Measurements from ENCODE around the gene ARHGEF5.
"Not testable (repeated sequence)": the region's sequence is repeated elsewhere in the genome, so short reads cannot be mapped to it uniquely, and the experiment has no call there.

Gene ARHGEF5

DNA sequence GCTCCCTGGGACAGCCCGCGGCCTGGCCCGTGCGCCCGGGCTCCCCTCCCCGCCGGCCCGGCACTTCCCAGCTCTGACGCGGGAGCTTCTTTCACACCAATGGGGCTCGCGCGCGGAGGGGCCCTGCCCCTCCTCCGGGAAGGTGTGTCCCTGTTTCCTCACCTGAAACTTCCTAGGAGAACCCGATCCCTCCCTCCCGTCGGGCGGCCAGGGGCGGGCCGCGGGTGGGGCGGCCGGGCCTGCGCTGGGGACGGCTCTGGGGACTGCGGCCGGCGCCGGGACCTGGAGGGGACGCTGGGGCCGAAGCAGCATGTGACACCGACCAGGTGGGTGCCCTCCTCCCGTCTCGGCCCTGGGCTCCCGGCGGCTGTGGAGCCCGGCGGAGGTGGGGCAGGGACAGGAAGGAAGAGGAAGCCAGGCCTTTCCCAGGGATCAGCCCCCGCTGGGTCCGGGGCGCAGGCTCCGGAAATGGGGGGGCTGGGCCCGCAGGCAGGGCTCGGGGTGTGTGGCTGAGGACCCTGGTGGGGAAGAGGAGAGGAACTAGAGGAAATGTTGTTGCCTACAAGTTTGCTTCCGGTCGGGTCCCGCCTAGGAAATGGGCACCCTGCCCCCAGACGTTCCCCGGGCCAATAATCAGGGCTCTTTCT lies at the start of gene ARHGEF5:
Gene ARHGEF5 (plus strand): TSS at position 227 of the 647 bp plus-strand sequence. CDS start 7,268 bp downstream, outside the sequence.
- DNase-seq (ENCODE audit: low read depth, low spot score) = not testable (repeated sequence)

DNA sequence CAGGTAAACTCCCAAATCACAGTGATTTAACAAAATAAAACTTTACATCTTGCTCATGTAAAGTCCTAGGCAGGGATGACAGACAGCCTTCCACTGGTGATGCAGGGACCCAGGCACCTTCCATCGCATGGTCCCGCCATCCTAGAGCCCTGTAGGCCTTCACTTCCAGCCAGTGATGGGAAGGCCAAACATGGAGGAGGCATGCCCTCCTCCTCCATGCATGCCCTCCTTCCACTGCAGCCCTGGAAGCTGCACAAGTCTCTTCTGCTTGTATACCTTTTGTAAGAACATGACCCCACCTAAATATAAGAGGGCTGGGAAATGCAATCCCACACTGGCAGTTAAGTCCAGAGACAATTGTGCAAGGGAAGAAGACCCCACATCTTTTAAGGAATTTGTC lies 45.5 kb upstream of the ARHGEF5 start:
- DNase-seq (ENCODE audit: low read depth, low spot score) = not testable (repeated sequence)

DNA sequence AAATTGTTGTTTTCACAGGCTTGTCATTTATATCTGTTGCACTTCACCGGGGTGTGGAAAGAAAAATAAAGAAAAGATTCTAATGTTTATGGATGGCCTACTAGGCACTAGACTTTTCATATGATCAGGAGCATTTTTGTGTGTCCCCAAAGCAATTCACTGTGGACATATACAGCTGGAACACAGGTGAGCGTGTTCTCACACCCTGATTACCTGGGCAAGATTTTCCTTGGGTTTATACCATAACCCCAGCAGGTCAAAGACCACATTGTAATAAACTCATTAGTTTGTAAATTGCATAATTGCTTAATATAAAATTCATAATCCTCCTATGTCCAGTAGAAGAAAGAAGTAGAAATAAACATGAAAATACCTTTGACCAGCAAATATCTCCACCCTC lies 44.0 kb upstream of the ARHGEF5 start:
- not testable (repeated sequence) for DNase-seq (ENCODE audit: low read depth, low spot score)

DNA sequence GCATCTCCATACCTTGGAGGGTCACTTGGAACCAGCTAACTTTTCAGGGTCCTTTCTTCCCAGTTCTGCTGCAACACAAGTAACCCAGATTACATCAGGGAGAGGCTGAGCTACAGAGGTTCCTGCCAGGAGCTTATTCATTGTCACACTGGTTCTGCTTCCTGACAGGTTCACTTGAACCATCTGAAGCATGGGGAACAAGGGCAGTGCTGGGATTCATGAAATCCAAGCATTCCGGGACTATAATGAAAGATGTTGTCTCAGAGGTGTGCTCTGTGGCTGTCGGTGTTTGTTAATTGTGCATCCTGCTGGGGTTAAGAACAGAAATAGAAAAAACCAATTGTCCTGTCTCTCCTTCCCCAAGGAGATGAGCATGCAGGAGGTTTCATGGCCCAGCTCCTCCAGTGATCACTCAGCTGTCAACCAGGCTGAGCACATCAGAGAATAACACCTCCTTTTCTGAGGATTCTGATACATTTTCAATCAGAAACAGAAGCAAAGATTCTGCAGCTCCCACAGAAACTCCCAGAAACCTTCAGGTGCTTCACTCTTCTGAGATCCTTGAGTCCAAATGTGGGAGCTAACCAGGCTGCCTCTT lies 43.2 kb upstream of the ARHGEF5 start, which contains the start of gene OR2A1:
Gene OR2A1 (plus strand): TSS at position 548 of the 598 bp plus-strand sequence. CDS start 5,706 bp downstream, outside the sequence.
- not testable (repeated sequence) for DNase-seq (ENCODE audit: low read depth, low spot score)

DNA sequence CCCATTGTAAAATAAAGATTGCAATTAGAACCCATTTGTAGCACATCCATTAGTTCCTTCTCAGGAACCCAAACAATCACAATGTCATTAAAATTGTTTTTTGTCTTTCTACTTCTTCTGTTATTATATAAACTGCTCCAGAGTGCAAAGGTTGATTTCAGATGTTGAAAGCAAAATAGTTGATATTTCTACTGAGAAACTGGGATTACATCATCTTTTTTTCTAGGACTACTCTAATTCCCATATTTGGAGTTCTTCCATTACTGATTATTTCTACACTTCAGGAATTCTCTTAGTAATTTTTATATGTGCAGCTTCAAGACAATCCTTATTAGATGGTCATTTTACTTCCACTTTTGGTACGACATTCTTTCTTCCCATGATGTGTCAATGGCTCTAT lies 37.7 kb upstream of the ARHGEF5 start:
- not testable (repeated sequence) for DNase-seq (ENCODE audit: low read depth, low spot score)

DNA sequence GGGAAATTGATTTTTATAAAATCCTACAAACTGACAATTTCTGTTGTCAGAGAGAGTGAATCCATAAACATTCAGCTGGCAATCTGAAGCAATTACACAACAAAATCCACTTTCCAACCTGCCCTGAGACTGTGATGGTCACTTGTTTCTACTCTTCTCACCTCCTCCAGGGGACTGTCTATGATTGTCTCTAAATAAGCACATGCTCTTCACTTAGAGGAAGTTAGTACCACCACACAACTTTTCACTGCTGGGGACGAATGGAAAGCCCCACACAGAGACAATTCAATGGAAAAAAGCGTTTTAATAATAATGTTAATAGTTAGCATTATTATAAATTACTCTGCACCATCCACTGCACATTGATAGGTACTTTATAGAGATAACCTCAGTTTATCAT lies 35.7 kb upstream of the ARHGEF5 start:
- DNase-seq (ENCODE audit: low read depth, low spot score) = not testable (repeated sequence)

DNA sequence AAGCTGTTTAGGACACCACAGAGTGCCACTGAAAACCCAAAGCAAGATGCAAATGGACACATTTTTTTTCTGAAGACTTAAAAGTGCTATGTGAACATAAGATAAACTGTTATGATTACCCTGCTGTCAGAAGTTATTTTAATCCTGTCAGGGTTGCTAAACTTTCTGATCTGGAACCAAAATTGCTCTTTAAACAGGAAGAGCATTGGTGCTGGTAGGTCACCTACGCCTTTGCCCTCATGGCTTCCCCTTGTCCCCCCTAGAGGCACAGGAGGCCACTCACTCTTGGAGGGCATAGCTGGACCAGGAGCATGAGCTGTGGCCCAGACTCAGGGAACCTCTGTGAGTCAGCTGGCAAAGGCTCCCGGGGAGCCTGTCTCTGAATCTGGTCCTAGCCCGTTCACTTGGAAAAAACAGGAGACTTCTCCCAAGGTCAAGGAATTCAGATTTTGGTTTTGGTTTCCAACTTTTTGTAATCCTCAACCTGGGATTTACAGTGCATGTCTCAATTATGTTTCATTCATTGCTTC lies 33.5 kb upstream of the ARHGEF5 start:
- not testable (repeated sequence) for DNase-seq (ENCODE audit: low read depth, low spot score)

DNA sequence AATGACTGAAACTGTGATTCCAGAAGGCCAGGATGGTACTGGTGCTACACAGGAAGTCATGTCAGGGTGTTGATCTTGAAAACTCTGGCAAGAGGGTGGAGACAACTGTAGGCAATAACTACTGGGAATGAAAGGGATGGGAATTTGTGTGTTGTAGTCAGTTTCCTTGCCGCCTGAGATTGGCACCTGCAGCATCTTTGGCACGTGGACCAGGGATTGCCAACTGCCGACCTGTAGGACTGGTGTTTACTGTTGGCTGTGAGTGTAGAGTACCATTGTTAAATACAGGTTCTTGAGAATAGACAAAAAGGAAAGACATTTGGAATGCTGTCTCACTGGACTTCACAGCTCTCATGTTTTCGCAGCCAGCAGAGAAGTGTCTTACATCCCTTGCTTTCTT lies 31.8 kb upstream of the ARHGEF5 start:
- DNase-seq (ENCODE audit: low read depth, low spot score) = not testable (repeated sequence)

DNA sequence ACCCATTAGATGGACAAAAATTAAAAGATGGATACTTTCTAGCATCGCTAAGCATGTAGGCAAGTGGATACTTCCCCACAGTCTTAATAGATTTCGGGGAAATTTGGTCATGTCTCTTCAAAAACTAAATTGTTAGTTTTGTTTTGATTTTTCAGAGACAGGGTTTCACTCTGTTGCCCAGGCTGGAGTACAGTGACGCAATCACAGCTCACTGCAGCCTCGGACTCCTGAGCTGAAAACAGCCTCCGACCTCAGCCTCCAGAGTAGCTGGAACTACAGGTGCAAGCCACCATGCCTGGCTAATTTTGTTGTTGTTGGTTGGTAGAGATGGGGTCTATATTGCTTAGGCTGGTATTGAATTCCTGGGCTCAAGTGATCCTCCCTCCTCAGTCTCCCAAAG lies 29.3 kb upstream of the ARHGEF5 start:
- not testable (repeated sequence) for DNase-seq (ENCODE audit: low read depth, low spot score)

DNA sequence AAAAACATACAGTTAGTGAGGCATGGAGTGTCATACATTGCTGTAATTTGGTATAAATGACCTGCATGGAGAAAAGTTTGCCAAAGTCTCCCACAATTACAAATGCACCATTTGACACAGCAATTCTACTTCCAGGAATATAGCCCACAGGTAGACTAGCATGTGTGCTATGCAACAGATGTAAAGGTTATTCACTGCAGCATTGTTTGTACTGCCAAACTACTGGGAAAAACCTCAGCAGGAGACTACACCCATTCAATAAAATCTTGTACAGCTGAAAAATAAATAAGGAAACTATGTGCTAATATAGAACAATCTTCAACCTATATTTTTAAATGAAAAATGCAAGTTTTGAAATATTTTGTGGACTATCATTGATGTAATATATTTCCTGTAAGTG lies 25.2 kb upstream of the ARHGEF5 start:
- not testable (repeated sequence) for DNase-seq (ENCODE audit: low read depth, low spot score)

DNA sequence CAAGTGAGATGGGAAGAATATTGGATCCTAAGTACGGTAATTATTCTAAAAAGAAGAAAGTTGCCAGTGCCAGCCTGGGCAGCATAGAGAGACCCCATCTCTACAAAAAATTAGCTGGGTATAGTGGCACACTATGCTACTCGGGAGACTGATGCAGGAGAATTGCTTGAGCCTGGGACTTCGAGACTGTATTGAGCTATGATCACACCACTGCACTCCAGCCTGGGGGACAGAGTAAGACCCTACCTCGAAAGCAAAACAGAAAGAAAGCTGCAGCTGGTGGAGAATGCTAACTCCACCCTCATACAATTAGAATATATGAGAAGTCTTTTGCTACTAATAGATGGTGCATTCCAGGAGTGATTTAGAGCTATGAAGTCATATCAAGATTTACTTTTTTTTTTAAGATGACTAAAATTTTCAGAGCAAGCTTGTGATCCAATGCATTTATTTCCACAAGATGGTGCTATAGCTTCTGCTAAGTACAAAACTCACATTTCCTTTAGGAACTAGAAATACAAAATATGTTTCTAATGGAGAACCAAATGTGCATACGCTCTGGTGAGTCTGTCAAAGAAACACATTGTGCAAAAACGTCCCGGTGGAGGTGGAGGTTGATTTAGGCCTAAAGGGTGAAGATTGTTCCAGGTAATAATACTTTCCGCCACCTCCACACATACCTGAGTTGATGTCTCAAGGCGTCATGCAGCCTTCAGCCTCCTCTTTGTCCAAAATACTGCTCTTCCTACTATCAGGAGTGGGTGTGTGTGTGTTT lies 23.8 kb upstream of the ARHGEF5 start:
- not testable (repeated sequence) for DNase-seq (ENCODE audit: low read depth, low spot score)

DNA sequence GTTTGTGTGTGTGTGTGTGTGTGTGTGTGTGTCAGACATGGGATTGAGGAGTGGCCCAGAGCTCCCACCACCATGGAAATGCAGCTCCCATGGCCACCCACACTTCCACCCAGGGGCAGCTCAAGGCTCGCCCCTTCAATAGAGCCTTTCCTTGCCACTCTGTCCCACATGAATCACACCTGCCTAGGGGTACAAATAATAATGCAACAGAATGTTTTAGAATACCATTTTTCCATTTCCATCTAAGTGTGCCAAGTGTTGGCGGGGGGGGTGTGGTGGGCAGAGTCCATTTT lies 23.3 kb upstream of the ARHGEF5 start:
- DNase-seq (ENCODE audit: low read depth, low spot score) = not testable (repeated sequence)

DNA sequence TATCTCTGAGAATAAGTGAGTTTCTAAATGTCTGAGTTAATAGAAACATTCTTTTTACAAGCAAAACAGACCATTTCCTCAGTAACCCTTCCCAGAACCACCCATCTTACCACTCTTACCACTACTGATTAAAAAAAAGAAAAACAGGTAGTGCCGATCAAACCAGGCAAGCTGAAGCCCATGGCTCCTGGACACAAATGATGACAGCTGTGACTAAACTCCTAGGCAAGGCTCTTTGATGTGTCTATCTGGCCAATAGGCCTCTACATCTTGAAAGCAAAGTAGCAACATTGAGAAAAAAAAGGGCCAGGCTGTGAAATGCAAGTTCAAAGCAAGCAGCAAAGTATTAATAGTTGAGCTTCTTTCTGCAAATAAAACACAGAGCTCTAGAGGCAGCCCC lies 6.6 kb upstream of the ARHGEF5 start:
- not testable (repeated sequence) for DNase-seq (ENCODE audit: low read depth, low spot score)

DNA sequence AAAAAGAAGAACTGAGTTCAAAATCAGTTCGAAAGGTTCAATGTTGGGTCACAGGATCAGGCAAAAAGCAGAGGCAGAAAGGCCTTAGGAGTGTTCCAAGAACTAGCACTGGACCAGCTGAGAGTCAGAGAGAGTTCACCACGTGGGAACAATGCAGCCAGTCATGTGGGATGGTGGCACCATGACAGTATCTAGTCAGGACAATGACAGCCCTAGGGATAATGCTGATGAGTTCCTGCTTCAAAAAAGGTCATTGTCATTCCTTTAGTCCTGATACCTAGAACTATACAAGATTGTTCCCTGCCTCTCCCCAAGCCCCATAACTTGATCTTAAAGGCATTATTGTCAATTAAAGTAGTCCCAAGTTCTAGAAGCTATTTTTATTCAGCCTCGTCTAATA lies 3.5 kb upstream of the ARHGEF5 start:
- not testable (repeated sequence) for DNase-seq (ENCODE audit: low read depth, low spot score)

DNA sequence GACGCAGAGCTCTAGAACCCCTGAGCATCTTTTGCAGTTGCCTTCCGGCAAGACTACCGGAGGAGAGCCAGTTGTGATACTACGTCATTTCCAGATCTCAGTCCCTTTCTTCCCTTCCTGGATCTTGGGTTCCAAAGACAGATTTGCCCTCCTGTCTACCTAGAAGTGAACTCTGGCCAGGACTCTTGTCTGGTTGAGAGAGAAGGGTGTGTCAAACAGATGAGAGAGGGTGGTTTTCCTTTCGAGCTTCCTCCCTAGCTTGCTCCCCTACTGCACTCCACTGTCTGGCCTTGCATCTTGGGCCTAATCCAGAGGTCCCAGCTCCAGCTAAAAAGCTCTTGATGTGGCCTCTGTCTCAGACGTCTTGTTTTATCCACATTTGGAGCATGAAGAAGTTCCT lies 983 bp downstream of the ARHGEF5 start:
- not testable (repeated sequence) for DNase-seq (ENCODE audit: low read depth, low spot score)

DNA sequence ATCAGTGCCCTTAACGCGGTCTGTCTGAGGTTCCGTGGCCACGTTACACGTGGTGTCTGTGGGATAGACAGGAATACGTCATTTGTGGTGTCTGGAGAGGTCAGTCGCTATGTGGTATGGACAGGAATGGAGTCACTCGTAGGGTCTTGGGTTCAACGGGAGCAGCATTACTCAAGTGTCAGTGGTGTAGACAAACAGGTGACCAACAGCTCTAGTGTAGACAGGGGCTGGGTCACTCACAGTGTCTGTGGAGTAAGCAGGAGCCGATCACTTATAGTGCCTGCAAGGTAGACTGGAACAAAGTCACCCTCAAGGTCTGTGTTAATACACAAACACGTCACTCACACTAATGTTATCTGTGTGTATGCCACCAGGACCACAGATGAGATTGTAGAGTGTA lies 1.7 kb downstream of the ARHGEF5 start:
- not testable (repeated sequence) for DNase-seq (ENCODE audit: low read depth, low spot score)

DNA sequence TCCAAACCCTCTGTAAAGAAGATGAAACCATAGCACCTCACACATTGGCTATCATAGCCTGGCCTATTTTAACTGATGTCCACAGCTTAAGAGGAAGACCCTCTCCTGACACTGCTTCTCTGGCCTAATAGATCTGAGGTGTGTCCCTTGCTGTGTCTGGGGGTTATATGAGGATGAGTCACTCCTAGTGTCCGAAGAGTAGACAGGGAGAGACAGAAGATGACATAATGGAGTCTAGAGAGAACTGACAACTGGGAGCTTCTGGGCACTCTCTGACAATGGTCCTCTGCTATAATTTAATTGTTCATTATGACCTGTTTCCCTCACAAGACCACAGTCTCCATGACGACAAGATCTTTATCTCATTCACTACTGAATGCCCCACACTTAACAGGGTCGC lies 6.9 kb downstream of the ARHGEF5 start:
- not testable (repeated sequence) for DNase-seq (ENCODE audit: low read depth, low spot score)

DNA sequence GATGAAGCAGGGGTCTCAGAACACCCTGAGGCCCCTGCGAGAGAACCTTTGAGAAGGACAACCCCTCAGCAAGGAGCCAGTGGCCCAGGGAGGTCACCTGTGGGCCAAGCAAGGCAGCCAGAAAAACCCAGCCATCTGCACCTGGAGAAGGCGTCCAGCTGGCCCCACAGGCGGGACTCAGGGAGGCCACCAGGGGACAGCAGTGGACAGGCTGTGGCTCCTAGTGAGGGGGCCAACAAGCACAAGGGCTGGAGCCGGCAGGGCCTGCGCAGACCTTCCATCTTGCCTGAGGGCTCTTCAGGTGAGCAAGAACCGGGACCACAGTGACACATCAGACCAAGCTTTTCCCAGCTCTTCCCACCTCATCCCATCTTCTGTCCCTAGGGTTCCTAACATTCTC lies 10.3 kb downstream of the ARHGEF5 start:
- DNase-seq (ENCODE audit: low read depth, low spot score) = not testable (repeated sequence)

DNA sequence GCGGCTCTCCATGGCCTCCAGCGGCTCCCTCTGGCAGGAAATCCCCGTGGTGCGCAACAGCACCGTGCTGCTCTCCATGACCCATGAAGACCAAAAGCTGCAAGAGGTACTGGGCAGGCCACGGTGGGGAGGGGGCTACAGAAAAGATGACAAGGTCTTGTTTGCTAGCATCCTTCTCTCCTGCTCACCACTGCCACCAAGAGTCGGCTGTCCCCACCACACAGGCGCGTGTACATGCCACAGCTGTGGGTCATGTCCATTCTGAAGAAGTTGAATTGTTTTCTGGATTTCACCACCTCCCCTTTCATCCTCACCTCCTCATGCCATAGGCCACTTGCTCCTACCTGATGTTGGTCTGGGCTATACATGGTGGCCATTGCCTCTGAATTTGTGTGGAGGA lies 12.0 kb downstream of the ARHGEF5 start:
- DNase-seq (ENCODE audit: low read depth, low spot score) = not testable (repeated sequence)

DNA sequence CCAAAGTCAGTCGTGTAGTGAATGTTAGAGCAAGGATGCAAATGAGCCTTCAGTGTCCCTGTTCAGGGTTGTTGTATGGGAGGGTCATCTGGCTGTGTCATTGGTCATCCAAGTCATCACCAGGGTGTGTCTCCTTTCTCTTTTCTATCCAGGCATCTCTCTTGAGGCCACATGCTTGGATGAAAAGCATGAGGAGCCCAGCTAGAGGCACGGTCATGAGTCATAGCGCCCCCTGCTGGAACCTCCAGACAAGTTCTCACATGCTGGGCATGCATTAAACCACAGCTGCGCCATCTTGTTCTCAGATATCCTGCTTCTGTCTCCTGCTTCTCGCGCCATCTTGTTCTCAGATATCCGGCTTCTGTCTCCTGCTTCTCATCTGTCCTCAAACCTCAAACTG lies 14.0 kb downstream of the ARHGEF5 start:
- not testable (repeated sequence) for DNase-seq (ENCODE audit: low read depth, low spot score)

DNA sequence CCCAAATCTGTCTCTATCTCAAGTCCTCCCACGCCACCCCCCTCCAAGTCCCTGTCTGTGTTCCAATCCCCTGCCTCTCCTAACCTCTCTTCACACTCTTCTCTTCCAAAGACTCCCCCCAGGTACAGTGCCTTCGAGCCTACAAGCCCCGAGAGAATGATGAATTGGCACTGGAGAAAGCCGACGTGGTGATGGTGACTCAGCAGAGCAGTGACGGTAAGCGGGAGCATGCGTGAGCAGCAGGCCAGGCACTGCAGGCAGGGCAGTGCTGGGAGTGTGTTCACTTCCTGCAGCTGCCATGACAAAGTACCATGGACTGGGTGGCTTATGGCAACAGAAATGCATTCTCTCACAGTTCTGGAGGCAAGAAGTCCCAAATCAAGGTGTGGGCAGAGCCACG lies 23.4 kb downstream of the ARHGEF5 start:
- no peak for DNase-seq (ENCODE audit: low read depth, low spot score)

DNA sequence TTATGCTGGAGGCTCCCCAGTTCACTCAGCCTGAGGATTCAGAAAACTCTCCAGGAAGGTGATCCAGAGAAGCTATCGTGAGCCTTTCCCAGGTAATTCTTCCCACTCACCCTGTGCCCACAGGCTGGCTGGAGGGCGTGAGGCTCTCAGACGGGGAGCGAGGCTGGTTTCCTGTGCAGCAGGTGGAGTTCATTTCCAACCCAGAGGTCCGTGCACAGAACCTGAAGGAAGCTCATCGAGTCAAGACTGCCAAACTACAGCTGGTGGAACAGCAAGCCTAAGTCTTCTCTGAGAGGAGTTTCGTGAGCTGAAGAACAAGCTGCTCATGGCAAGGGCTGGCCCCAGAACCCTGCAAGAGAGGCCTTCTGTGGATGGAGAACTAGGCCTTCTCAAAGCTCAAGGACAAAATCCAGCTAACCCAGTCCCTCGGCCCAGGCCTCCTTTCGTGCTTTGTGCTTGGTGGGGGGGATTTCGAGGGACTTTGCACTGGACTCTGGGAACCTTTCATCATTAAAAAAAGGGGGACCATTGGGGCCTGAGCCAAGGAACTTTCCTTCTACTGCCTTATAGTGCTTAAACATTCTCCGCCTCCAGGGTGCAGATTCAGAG lies 24.7 kb downstream of the ARHGEF5 start:
- DNase-seq (ENCODE audit: low read depth, low spot score) = no peak
